ENCODE measurements around the gene INHBB.
"Not testable (repeated sequence)": the region's sequence is repeated elsewhere in the genome, so short reads cannot be mapped to it uniquely, and the experiment has no call there.

GRCh38 chr2:120320887-120321556 is 24.9 kb upstream of the INHBB start:
- TF ChIP-seq, protein P1, sequence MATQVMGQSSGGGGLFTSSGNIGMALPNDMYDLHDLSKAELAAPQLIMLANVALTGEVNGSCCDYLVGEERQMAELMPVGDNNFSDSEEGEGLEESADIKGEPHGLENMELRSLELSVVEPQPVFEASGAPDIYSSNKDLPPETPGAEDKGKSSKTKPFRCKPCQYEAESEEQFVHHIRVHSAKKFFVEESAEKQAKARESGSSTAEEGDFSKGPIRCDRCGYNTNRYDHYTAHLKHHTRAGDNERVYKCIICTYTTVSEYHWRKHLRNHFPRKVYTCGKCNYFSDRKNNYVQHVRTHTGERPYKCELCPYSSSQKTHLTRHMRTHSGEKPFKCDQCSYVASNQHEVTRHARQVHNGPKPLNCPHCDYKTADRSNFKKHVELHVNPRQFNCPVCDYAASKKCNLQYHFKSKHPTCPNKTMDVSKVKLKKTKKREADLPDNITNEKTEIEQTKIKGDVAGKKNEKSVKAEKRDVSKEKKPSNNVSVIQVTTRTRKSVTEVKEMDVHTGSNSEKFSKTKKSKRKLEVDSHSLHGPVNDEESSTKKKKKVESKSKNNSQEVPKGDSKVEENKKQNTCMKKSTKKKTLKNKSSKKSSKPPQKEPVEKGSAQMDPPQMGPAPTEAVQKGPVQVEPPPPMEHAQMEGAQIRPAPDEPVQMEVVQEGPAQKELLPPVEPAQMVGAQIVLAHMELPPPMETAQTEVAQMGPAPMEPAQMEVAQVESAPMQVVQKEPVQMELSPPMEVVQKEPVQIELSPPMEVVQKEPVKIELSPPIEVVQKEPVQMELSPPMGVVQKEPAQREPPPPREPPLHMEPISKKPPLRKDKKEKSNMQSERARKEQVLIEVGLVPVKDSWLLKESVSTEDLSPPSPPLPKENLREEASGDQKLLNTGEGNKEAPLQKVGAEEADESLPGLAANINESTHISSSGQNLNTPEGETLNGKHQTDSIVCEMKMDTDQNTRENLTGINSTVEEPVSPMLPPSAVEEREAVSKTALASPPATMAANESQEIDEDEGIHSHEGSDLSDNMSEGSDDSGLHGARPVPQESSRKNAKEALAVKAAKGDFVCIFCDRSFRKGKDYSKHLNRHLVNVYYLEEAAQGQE (IDR thresholded peaks at IDR 0.05; ENCODE audit: insufficient replicate concordance, low read depth) = not testable (repeated sequence)
- TF ChIP-seq CTCF (IDR thresholded peaks at IDR 0.05; ENCODE audit: insufficient read depth, low read length); POLR2AphosphoS5 (IDR thresholded peaks at IDR 0.05; ENCODE audit: low read depth); SPI1 (IDR thresholded peaks at IDR 0.05; ENCODE audit: borderline replicate concordance, low read depth): not testable (repeated sequence)
